Right atrium auricular region (tissue), 2 donors: Measurements from ENCODE around the gene NAP1L4. TPM values are rescaled to one million over a fixed set of nuclear protein-coding genes. Genes with fewer than 3 reads are reported as not detected.

Source experiments
- DNase-seq: peaks from one replicate; pipeline ENCODE4 v3.0.0-alpha.2; 2019; ENCODE audit warnings: low spot score
- H3K27ac ChIP-seq, 2 donors: fragments of 200-600 bp; sonication (generic); 1 replicate in 1 of 2; 2 replicates in 1 of 2; pipeline ENCODE4 v1.5.1; 2016 to 2019
- H3K27me3 ChIP-seq, 2 donors: fragments of 200-600 bp; sonication (generic); one replicate each; pipeline versions ENCODE4 v1.5.1 to v1.6.0; 2017 to 2019
- H3K36me3 ChIP-seq: fragments of 200-600 bp; sonication (generic); one replicate; pipeline ENCODE4 v1.5.1; 2016
- H3K4me1 ChIP-seq, 2 donors: fragments of 200-600 bp; sonication (generic); one replicate each; pipeline versions ENCODE4 v1.5.1 to v1.6.0; 2017 to 2019
- H3K4me3 ChIP-seq, 2 donors: fragments of 200-600 bp; sonication (generic); 1 replicate in 1 of 2; 2 replicates in 1 of 2; pipeline ENCODE4 v1.5.1; 2017 to 2019; ENCODE audit warnings: mild to moderate bottlenecking in 1 of 2, moderate library complexity in 1 of 2
- H3K9me3 ChIP-seq, 2 donors: fragments of 200-600 bp; sonication (generic); one replicate each; pipeline ENCODE4 v1.5.1; 2019
- CTCF ChIP-seq, 2 donors: fragments of 200-600 bp; sonication (generic); IDR thresholded peaks; one replicate each; pipeline ENCODE4 v1.5.1; 2019; ENCODE audit warnings: antibody characterized with exemption in 2 of 2
- total RNA-seq, 2 donors: library from RNA; depleted of rRNA; stranded (reverse); fragments of >200 nt; gene quantifications; one replicate each; pipeline ENCODE4 v1.1.0, GENCODE V29; 2016

The NAP1L4 gene
- total RNA-seq, 2 donors from 2014 or later = 79.2 to 128 TPM

DNA sequence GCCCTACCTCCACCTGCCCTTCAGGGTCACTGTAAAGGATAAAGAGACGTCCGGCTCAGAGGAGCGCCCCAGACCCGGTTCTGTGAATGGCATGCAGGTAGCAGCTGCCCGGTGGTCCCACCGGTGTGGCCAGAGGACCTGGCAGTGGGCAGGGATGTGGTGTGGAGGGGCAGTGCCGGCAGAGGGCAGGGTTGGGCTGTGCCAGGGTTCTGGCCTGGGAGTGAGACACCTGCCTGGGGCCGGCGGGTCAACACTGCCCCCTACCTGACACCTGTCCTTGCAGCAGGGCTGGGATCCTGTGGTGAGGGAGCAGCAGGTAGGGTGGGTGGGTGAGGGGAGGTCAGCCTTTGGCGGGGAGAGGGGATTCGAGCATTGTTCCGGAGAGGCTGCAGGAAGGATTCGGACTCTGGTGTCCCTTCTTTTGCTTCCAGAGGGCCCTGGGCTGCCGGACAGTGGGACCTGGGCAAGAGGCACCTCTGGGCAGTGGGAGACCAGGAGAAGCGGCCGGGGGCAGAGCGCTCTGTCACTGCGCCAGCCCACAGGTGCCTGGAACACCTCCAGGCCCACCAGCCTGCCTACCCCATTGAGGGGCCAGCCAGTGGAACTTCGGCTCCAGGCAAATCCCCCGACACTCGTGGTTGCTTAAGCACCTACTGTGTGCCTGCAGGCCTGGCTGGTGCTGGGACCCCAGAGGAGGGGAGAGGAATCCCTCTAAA lies 61.3 kb downstream of the NAP1L4 start:
- Histone ChIP-seq H3K27me3 (peaks cover 0 to 6% of the 10 kb centered on the region in 2 donors), H3K4me1 (peaks cover 0 to 29% of the 10 kb centered on the region in 2 donors), H3K36me3 (no peaks in the 10 kb centered on the region), H3K9me3 (no peaks in the 10 kb centered on the region), H3K4me3 (peak overlapping the region; percentile 43 to 60), H3K27ac (peak overlapping the region in 1 of 2 donors; percentile 52)
- no peak for DNase-seq
- TF ChIP-seq CTCF (IDR thresholded peaks at IDR 0.05) = peak; percentile 38 to 77

DNA sequence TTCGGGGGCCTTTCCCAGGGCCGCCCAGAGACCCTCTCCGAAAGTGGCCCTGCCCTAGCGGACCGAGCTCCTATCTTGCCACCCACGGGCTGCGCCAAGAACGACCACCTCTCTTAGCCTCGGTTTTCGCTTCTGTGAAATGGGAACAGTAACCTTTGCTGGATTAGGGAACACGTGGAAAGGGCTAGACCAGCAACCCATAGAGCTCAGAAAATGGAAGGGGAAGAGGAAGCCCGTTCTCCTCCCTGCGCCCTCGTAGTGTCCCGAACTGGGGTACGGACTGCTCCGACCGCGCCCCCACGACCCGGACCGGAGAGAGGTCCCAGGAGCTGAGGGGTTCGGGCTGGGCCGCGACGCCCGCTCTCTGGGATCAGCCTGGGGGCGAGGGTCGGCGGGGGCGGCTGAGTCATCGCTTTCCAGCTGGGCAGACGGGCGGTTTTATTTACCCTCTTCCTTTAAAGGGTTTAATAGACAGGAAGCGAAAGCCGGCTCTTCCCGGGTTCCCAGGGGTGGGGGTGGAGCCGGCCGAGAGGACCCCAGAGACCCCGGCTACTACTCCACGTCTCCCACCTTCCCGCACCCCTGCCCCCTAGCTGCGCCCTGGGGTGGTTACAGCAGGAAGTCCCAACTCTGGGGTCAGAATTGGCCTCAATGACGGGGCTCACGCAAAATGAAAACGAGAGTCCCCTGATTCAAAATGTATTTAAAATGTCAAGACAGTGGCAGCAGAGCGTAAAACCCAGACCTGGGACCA lies 62.0 kb downstream of the NAP1L4 start:
- TF ChIP-seq CTCF (IDR thresholded peaks at IDR 0.05) = peak in 1 of 2 donors; percentile 26
- peaks cover 0 to 29% of the 10 kb centered on the region in 2 donors for H3K4me1 ChIP-seq
- peaks cover 0 to 6% of the 10 kb centered on the region in 2 donors for H3K27me3 ChIP-seq
- no peaks in the 10 kb centered on the region for H3K36me3 ChIP-seq
- DNase-seq = no peak
- peak overlapping the region; percentile 29 to 52 for H3K27ac ChIP-seq
- H3K4me3 ChIP-seq = peak overlapping the region; percentile 43 to 60
- no peaks in the 10 kb centered on the region for H3K9me3 ChIP-seq

GRCh38 chr11:2929531-2929949 lies 62.6 kb downstream of the NAP1L4 start:
- Histone ChIP-seq H3K9me3 (no peaks in the 10 kb centered on the region), H3K27me3 (peaks cover 0 to 6% of the 10 kb centered on the region in 2 donors), H3K36me3 (no peaks in the 10 kb centered on the region), H3K27ac (peak overlapping the region; percentile 29 to 52), H3K4me1 (peaks cover 0 to 32% of the 10 kb centered on the region in 2 donors), H3K4me3 (peak overlapping the region; percentile 43 to 60)
- no peak for DNase-seq
- no peak for TF ChIP-seq CTCF (IDR thresholded peaks at IDR 0.05)

DNA sequence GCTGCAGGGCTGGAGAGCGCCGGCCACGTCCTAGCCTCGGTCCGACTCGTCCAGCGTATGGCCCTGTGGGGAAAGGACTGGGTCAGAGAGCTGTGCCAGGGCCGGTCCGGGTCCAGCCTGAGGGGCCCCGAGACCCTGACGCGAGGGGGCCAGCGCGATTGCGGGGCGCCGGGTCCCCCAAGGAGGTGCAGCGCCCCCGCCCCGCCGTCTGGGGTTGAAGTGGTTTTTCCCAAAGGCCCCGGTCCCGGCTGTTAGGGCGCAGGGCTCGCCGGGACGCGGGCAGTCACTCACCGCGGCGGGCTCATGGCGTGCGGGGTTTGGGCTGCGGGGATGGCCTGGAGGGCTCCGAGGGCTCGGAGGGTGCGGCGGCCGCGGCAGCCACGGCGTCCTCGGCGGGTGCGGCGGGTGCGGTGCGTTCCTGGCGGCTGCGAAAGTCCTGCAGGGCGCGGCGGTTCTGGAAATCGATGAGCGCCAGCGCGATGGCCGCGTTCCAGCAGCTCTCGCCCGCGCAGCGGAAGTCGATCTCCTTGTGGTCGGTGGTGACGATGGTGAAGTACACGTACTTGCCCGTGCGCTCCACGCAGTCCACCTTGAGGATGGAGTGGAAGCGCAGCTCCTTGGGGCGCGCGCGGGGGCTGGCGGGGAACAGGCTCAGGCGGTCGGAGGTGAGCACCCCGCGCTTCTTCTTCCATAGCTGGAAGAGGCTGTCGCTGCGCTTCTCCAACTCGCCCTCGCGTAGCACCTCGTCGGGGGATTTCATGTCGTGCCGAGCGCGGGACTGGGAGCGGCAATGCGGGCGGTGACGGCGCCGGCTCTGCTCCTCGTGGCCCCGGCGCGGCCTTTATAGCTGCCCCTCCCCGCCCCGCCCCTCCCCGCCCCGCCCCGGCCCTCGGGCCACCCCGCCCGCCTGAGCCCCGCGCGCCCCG lies 63.3 kb downstream of the NAP1L4 start, which contains the start of gene PHLDA2:
TSS of gene PHLDA2 (minus strand) at position 816 of the 926 bp plus-strand sequence. CDS start at position 760, 56 bp downstream.
- no peak for DNase-seq
- Histone ChIP-seq H3K27ac (peak within 1 kb of the TSS; percentile 29 to 52), H3K27me3 (peaks cover 0 to 6% of the 10 kb centered on the region in 2 donors), H3K36me3 (no peaks in the 10 kb centered on the region), H3K9me3 (no peaks in the 10 kb centered on the region), H3K4me1 (peaks cover 0 to 39% of the 10 kb centered on the region in 2 donors), H3K4me3 (peak within 1 kb of the TSS; percentile 43 to 60)
- TF ChIP-seq CTCF (IDR thresholded peaks at IDR 0.05) = no peak

DNA sequence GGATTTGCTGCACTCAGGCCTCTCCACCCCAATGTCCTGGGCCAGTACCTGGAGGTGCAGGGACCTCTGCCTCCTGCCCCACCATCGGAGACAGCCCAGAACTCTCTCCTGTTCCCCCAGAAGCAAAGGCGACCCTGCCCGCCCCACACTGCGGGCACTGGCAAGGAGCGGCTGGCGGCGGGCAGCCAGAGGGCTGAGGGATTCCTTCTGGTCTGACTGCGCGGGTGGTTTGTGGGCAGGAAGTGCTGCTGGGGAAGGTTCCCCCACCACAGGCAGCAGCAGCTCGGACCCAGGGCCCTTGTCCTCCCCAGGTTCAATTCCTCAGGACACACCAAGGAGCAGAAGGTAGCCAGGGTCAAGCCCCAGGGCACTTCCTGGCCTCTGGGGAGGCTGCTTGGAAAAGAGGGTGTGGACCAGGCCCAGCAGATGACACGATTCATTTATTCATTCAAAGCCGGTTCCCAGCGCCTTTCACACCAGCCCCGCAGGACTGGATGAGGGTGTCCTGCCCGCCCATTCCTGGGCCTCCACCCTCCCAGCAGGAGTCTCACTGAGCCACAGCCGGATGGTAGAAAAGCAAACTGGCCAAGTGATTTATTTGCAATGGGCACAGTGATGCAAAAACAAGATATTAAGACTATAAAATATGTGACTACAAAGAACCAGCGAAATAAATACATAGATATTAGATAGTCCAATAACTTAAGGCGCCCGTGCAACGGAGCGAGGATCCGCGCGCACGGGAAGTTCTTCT lies 64.1 kb downstream of the NAP1L4 start:
- no peak for DNase-seq
- Histone ChIP-seq H3K27me3 (peaks cover 0 to 6% of the 10 kb centered on the region in 2 donors), H3K4me1 (peaks cover 0 to 40% of the 10 kb centered on the region in 2 donors), H3K4me3 (peak overlapping the region; percentile 43 to 60), H3K36me3 (no peaks in the 10 kb centered on the region), H3K27ac (no peak overlapping the region), H3K9me3 (no peaks in the 10 kb centered on the region)
- no peak for TF ChIP-seq CTCF (IDR thresholded peaks at IDR 0.05)
